Suprapubic skin (tissue), 4 donors: Measurements from ENCODE around the gene ANKMY1. TPM values are rescaled to one million over a fixed set of nuclear protein-coding genes. Genes with fewer than 3 reads are reported as not detected.

Experiments used
- DNase-seq, 2 donors: peaks; one replicate each; pipeline ENCODE4 v3.0.0-alpha.2; 2019; ENCODE audit warnings: low spot score in 2 of 2
- H3K27ac ChIP-seq: fragments of 200-600 bp; sonication (generic); one replicate; pipeline ENCODE4 v1.5.1; 2019
- H3K27me3 ChIP-seq: fragments of 200-600 bp; sonication (generic); one replicate; pipeline ENCODE4 v1.5.1; 2019
- H3K36me3 ChIP-seq: fragments of 200-600 bp; sonication (generic); one replicate; pipeline ENCODE4 v1.5.1; 2019
- H3K4me1 ChIP-seq: fragments of 200-600 bp; sonication (generic); one replicate; pipeline ENCODE4 v1.5.1; 2019
- H3K4me3 ChIP-seq: fragments of 200-600 bp; sonication (generic); one replicate; pipeline ENCODE4 v1.5.1; 2019; ENCODE audit warnings: mild to moderate bottlenecking
- H3K9me3 ChIP-seq: fragments of 200-600 bp; sonication (generic); one replicate; pipeline ENCODE4 v1.5.1; 2019
- CTCF ChIP-seq, 2 donors: fragments of 200-600 bp in 1 of 2; fragments of 450-650 bp in 1 of 2; sonication (generic) in 1 of 2; IDR thresholded peaks; one replicate each; pipeline ENCODE4 v1.5.1; 2016 to 2019; ENCODE audit warnings: antibody characterized with exemption in 2 of 2, mild to moderate bottlenecking in 1 of 2, moderate library complexity in 1 of 2
- EP300 ChIP-seq: sonication (generic); formaldehyde crosslinking; IDR thresholded peaks from one replicate; pipeline ENCODE4 v1.6.1; 2017; ENCODE audit warnings: antibody characterized with exemption
- POLR2A ChIP-seq, 2 donors: fragments of 450-650 bp; IDR thresholded peaks; one replicate each; pipeline ENCODE4 v1.6.1; 2017; ENCODE audit warnings: antibody characterized with exemption in 2 of 2, mild to moderate bottlenecking in 2 of 2, moderate library complexity in 2 of 2
- POLR2AphosphoS5 ChIP-seq, 3 donors: sonication (generic); formaldehyde crosslinking; IDR thresholded peaks; one replicate each; pipeline ENCODE4 v1.6.1; 2017; ENCODE audit warnings: antibody characterized with exemption in 3 of 3
- WGBS: methylation state at CpG from one replicate; pipeline ENCODE4 v1.1.5; 2018; 5-methylcytosine and 5-hydroxymethylcytosine counted together
- total RNA-seq, 4 donors: library from RNA; depleted of rRNA; stranded (reverse); fragments of >200 nt; gene quantifications; one replicate each; pipeline ENCODE4 v1.1.0, GENCODE V29; 2016

Gene ANKMY1
- total RNA-seq, 4 donors from 2014 or later: 12.2 to 52.1 (median 23.0) TPM

- Histone ChIP-seq H3K36me3 (peaks cover 23% of the 10 kb centered on the region), H3K9me3 (no peaks in the 10 kb centered on the region), H3K27ac (no peak overlapping the region), H3K4me1 (no peaks in the 10 kb centered on the region), H3K4me3 (no peak overlapping the region), H3K27me3 (no peaks in the 10 kb centered on the region)
- no peak for TF ChIP-seq CTCF (IDR thresholded peaks at IDR 0.05)
- TF ChIP-seq EP300: no peak
- no peak for TF ChIP-seq POLR2A (IDR thresholded peaks at IDR 0.05)
- TF ChIP-seq POLR2AphosphoS5 (IDR thresholded peaks at IDR 0.05): no peak
- WGBS: 92% methylated on average over 3 of the region's 5 CpGs
- DNase-seq: peak in 1 of 2 donors; percentile 70
Observed at GRCh38 chr2:240502059-240502429, 55.7 kb downstream of the ANKMY1 start.

GRCh38 chr2:240501531-240501991 lies 56.2 kb downstream of the ANKMY1 start:
- DNase-seq: peak in 1 of 2 donors; percentile 57

GRCh38 chr2:240500561-240501423 lies 57.0 kb downstream of the ANKMY1 start:
- H3K4me3 ChIP-seq: no peak overlapping the region
- peaks cover 25% of the 10 kb centered on the region for H3K36me3 ChIP-seq
- no peaks in the 10 kb centered on the region for H3K4me1 ChIP-seq
- H3K27me3 ChIP-seq: no peaks in the 10 kb centered on the region
- no peak overlapping the region for H3K27ac ChIP-seq
- TF ChIP-seq EP300 (no peak), POLR2A (IDR thresholded peaks at IDR 0.05) (no peak), POLR2AphosphoS5 (IDR thresholded peaks at IDR 0.05) (no peak), CTCF (IDR thresholded peaks at IDR 0.05) (no peak)
- H3K9me3 ChIP-seq: no peaks in the 10 kb centered on the region
- peak in 1 of 2 donors; percentile 76 for DNase-seq
- 89% methylated on average over 23 of the region's 24 CpGs for WGBS

More at GRCh38 chr2:240501531-240501991, 56.2 kb downstream of the ANKMY1 start:
- Histone ChIP-seq H3K9me3 (no peaks in the 10 kb centered on the region), H3K27ac (no peak overlapping the region), H3K4me1 (no peaks in the 10 kb centered on the region), H3K27me3 (no peaks in the 10 kb centered on the region), H3K36me3 (peaks cover 25% of the 10 kb centered on the region), H3K4me3 (no peak overlapping the region)
- 90% methylated on average over 13 of the region's 13 CpGs for WGBS
- no peak for TF ChIP-seq EP300
- no peak for TF ChIP-seq POLR2AphosphoS5 (IDR thresholded peaks at IDR 0.05)

GRCh38 chr2:240499309-240500301 lies 58.2 kb downstream of the ANKMY1 start:
- no peaks in the 10 kb centered on the region for H3K4me1 ChIP-seq
- peaks cover 25% of the 10 kb centered on the region for H3K36me3 ChIP-seq
- no peaks in the 10 kb centered on the region for H3K9me3 ChIP-seq
- peak in 1 of 2 donors; percentile 75 for DNase-seq
- TF ChIP-seq POLR2AphosphoS5 (IDR thresholded peaks at IDR 0.05) (no peak), POLR2A (IDR thresholded peaks at IDR 0.05) (no peak)
- no peak overlapping the region for H3K27ac ChIP-seq
- H3K4me3 ChIP-seq: no peak overlapping the region
- 93% methylated on average over 8 of the region's 32 CpGs for whole genome bisulfite sequencing
- H3K27me3 ChIP-seq: no peaks in the 10 kb centered on the region

- no peaks in the 10 kb centered on the region for H3K27me3 ChIP-seq
- peaks cover 25% of the 10 kb centered on the region for H3K36me3 ChIP-seq
- H3K27ac ChIP-seq: no peak overlapping the region
- no peak overlapping the region for H3K4me3 ChIP-seq
- H3K9me3 ChIP-seq: no peaks in the 10 kb centered on the region
- 90% methylated on average over 9 of the region's 9 CpGs for WGBS
- H3K4me1 ChIP-seq: no peaks in the 10 kb centered on the region
- TF ChIP-seq CTCF (IDR thresholded peaks at IDR 0.05): no peak
- TF ChIP-seq POLR2A (IDR thresholded peaks at IDR 0.05): no peak
- no peak for TF ChIP-seq EP300
- no peak for TF ChIP-seq POLR2AphosphoS5 (IDR thresholded peaks at IDR 0.05)
- no peak for DNase-seq
Observed at GRCh38 chr2:240498958-240499260, 58.9 kb downstream of the ANKMY1 start.
